SK-N-SH (cell line): ENCODE results near the gene GSTA5. TPM values are rescaled to one million over a fixed set of nuclear protein-coding genes. Genes with fewer than 3 reads are reported as not detected.

ENCODE experiments used
- CTCF ChIA-PET: fragments of 300-600, 350-600 bp; formaldehyde crosslinking; extraction: SDS; loops from one replicate; lab custom pipeline; 2021; lab: Yijun Ruan, JAX
- POLR2A ChIA-PET: fragments of 350-600 bp; sonication (Branson Sonifier 250); formaldehyde crosslinking; extraction: SDS; loops from one replicate; lab custom pipeline; 2020; ENCODE audit warnings: antibody characterized with exemption, inconsistent platforms; lab: Yijun Ruan, JAX
- DNase-seq: peaks from one replicate; pipeline ENCODE4 v3.0.0; 2012
- H2AFZ ChIP-seq: fragments of 200-600 bp; sonication (generic); 2 replicates; pipeline ENCODE4 v1.8.1; 2016; ENCODE audit warnings: antibody characterized with exemption, mild to moderate bottlenecking, low read depth
- H3F3A ChIP-seq: fragments of 200-600 bp; sonication (generic); replicated peaks from 2 replicates; pipeline ENCODE3; 2016; ENCODE audit warnings: antibody characterized with exemption, mild to moderate bottlenecking; ENCODE audit not compliant: insufficient read depth
- H3K27ac ChIP-seq, 2 experiments: fragments of 200-500 bp in 1 of 2; fragments of 200-600 bp in 1 of 2; sonication (Bioruptor generic) in 1 of 2; sonication (generic), shearing (Covaris generic) in 1 of 2; 2 replicates each; pipeline versions ENCODE4 v1.5.1 to v1.6.1; 2014 to 2016; ENCODE audit warnings: low read depth in 2 of 2, inconsistent platforms in 1 of 2, low read length in 1 of 2, mild to moderate bottlenecking in 1 of 2, mixed read lengths in 1 of 2
- H3K27me3 ChIP-seq: fragments of 200-600 bp; sonication (generic), shearing (Covaris generic); 2 replicates; pipeline ENCODE4 v1.6.1; 2016; ENCODE audit warnings: mixed run types; ENCODE audit not compliant: insufficient read depth
- H3K36me3 ChIP-seq, 2 experiments: fragments of 200-500 bp in 1 of 2; fragments of 200-600 bp in 1 of 2; sonication (Bioruptor generic) in 1 of 2; sonication (generic) in 1 of 2; replicated peaks in 1 of 2; 2 replicates each; pipeline versions ENCODE3 to v1.5.1; 2014 to 2016; ENCODE audit warnings: low read length in 1 of 2, mild to moderate bottlenecking in 1 of 2; ENCODE audit not compliant: insufficient read depth in 2 of 2, control insufficient read depth in 1 of 2
- H3K4me1 ChIP-seq, 2 experiments: fragments of 200-500 bp in 1 of 2; fragments of 200-600 bp in 1 of 2; sonication (Bioruptor generic) in 1 of 2; sonication (generic), shearing (Covaris generic) in 1 of 2; 2 replicates each; pipeline versions ENCODE4 v1.5.1 to v1.6.1; 2014 to 2016; ENCODE audit warnings: low read depth in 1 of 2, low read length in 1 of 2, mixed run types in 1 of 2; ENCODE audit not compliant: insufficient read depth in 2 of 2, control insufficient read depth in 1 of 2
- H3K4me2 ChIP-seq: fragments of 200-600 bp; sonication (generic), shearing (Covaris generic); 2 replicates; pipeline ENCODE4 v1.6.1; 2017; ENCODE audit warnings: mixed run types
- H3K4me3 ChIP-seq, 2 experiments: fragments of 200-500 bp in 1 of 2; fragments of 200-600 bp in 1 of 2; sonication (Bioruptor generic) in 1 of 2; sonication (generic), shearing (Covaris generic) in 1 of 2; 2 replicates each; pipeline versions ENCODE4 v1.5.1 to v1.8.1; 2014 to 2016; ENCODE audit warnings: low read depth in 2 of 2, inconsistent platforms in 1 of 2, low read length in 1 of 2, mild to moderate bottlenecking in 1 of 2, mixed read lengths in 1 of 2, moderate library complexity in 1 of 2
- H3K79me2 ChIP-seq: fragments of 200-600 bp; sonication (generic); 2 replicates; pipeline ENCODE4 v1.8.1; 2017; ENCODE audit warnings: mild to moderate bottlenecking; ENCODE audit not compliant: insufficient read depth
- H3K9ac ChIP-seq: fragments of 200-600 bp; sonication (generic); 2 replicates; pipeline ENCODE4 v1.6.1; 2017; ENCODE audit warnings: mixed run types
- H3K9me2 ChIP-seq: fragments of 200-600 bp; sonication (generic); 2 replicates; pipeline ENCODE4 v1.6.1; 2017; ENCODE audit warnings: mixed run types
- H3K9me3 ChIP-seq: fragments of 200-600 bp; sonication (generic); 2 replicates; pipeline ENCODE4 v1.6.1; 2017; ENCODE audit warnings: mixed run types, mild to moderate bottlenecking, moderate library complexity
- H4K20me1 ChIP-seq: fragments of 200-600 bp; sonication (generic); 2 replicates; pipeline ENCODE4 v1.6.1; 2017; ENCODE audit warnings: mild to moderate bottlenecking, mixed run types; ENCODE audit not compliant: insufficient read depth
- CHD2 ChIP-seq: fragments of 150-350 bp; IDR thresholded peaks from 2 replicates; pipeline ENCODE4 v1.6.1; 2018; ENCODE audit warnings: low read length; ENCODE audit not compliant: partially characterized antibody
- FOXJ3 ChIP-seq: sonication (generic); formaldehyde crosslinking; IDR thresholded peaks from 2 replicates; pipeline ENCODE4 v1.5.1; 2020; ENCODE audit warnings: mild to moderate bottlenecking, missing genetic modification reagents
- FOXM1 ChIP-seq: IDR thresholded peaks from 2 replicates; pipeline ENCODE4 v1.4.0; 2012; ENCODE audit warnings: low read depth, mild to moderate bottlenecking
- GABPA ChIP-seq: IDR thresholded peaks from 2 replicates; pipeline ENCODE4 v1.4.0; 2012; ENCODE audit warnings: low read depth, mild to moderate bottlenecking
- JUND ChIP-seq: IDR thresholded peaks from 2 replicates; pipeline ENCODE4 v1.4.0; 2012
- MEF2A ChIP-seq: IDR thresholded peaks from 2 replicates; pipeline ENCODE4 v1.4.0; 2012; ENCODE audit warnings: low read depth, borderline replicate concordance
- NFIC ChIP-seq: IDR thresholded peaks from 2 replicates; pipeline ENCODE4 v1.4.0; 2012; ENCODE audit warnings: borderline replicate concordance
- NRF1 ChIP-seq: IDR thresholded peaks from 2 replicates; pipeline ENCODE4 v1.6.1; 2012; ENCODE audit warnings: low read depth, mild to moderate bottlenecking, low read length
- PBX3 ChIP-seq: IDR thresholded peaks from 2 replicates; pipeline ENCODE4; 2012
- POLR2AphosphoS5 ChIP-seq: IDR thresholded peaks from 2 replicates; pipeline ENCODE4 v1.6.1; 2012; ENCODE audit warnings: low read depth, low read length
- RAD21 ChIP-seq: IDR thresholded peaks from 2 replicates; pipeline ENCODE4 v1.6.1; 2012; ENCODE audit warnings: mild to moderate bottlenecking, low read length
- SMC3 ChIP-seq: IDR thresholded peaks from 2 replicates; pipeline ENCODE4 v1.6.1; 2012; ENCODE audit warnings: low read depth, low read length, improper control_type of control experiment
- TAF1 ChIP-seq: IDR thresholded peaks from 2 replicates; pipeline ENCODE4 v1.6.1; 2012; ENCODE audit warnings: low read depth, mild to moderate bottlenecking, low read length, moderate library complexity, borderline replicate concordance
- TCF12 ChIP-seq: IDR thresholded peaks from 2 replicates; pipeline ENCODE4 v1.4.0; 2012
- TEAD4 ChIP-seq: IDR thresholded peaks from 2 replicates; pipeline ENCODE4 v1.4.0; 2012; ENCODE audit warnings: mild to moderate bottlenecking, borderline replicate concordance; ENCODE audit not compliant: insufficient read depth
- ZBTB33 ChIP-seq: IDR thresholded peaks from 2 replicates; pipeline ENCODE4 v1.4.0; 2012; ENCODE audit warnings: low read depth, borderline replicate concordance
- WGBS: methylation state at CpG from one replicate; pipeline ENCODE4 v1.1.6; 2017; ENCODE audit warnings: low lambda C conversion rate; 5-methylcytosine and 5-hydroxymethylcytosine counted together
- polyA plus RNA-seq, 3 experiments: library from polyadenylated mRNA; depleted of rRNA; stranded (reverse); fragments of >200 nt; gene quantifications; 2 replicates each; pipeline ENCODE4 v1.2.3, GENCODE V29; 2012

Gene GSTA5
- polyA plus RNA-seq, 1 of the 3 experiments (the other 2 are of a cell fraction): not detected

GRCh38 chr6:52843605-52844004 is 3.0 kb upstream of the GSTA5 start:
- no peaks in the 10 kb centered on the region for H4K20me1 ChIP-seq
- CTCF ChIA-PET: interaction anchor here (0.6 kb wide), 1 partner anchor 328 kb away, joined by 3 read pairs; no protein-coding TSS in a partner anchor
- POLR2A ChIA-PET: no interaction called here

More at GRCh38 chr6:52843605-52844004, 3.0 kb upstream of the GSTA5 start:
- no peak overlapping the region for H3K4me2 ChIP-seq
- no peaks in the 10 kb centered on the region for H3K36me3 ChIP-seq
- no peaks in the 10 kb centered on the region for H3K4me1 ChIP-seq
- no peak overlapping the region for H2AFZ ChIP-seq
- TF ChIP-seq FOXM1 (no peak), NFIC (no peak), POLR2AphosphoS5 (no peak), RAD21 (no peak), MEF2A (no peak), PBX3 (no peak), TAF1 (no peak), CHD2 (no peak), JUND (no peak), GABPA (no peak), ZBTB33 (no peak), TCF12 (no peak), TEAD4 (no peak), NRF1 (no peak), FOXJ3 (CRISPR knock-in tag) (no peak), SMC3 (no peak)
- H3K27me3 ChIP-seq: peaks cover 8% of the 10 kb centered on the region; the same call in 1 of the 2 replicates
- no peak overlapping the region for H3K4me3 ChIP-seq
- no peak overlapping the region for H3K9ac ChIP-seq
- WGBS: 41% methylated on average over 4 of the region's 4 CpGs
- no peak for DNase-seq
- H3K9me3 ChIP-seq: no peaks in the 10 kb centered on the region
- no peaks in the 10 kb centered on the region for H3F3A ChIP-seq
- H3K79me2 ChIP-seq: no peaks in the 10 kb centered on the region
- no peak overlapping the region for H3K27ac ChIP-seq
- no peaks in the 10 kb centered on the region for H3K9me2 ChIP-seq
